ENCODE data around the gene BCL7B.
"Not testable (repeated sequence)": the region's sequence is repeated elsewhere in the genome, so short reads cannot be mapped to it uniquely, and the experiment has no call there.

Gene BCL7B

GRCh38 chr7:73565675-73566340 is 8.3 kb upstream of the BCL7B start:
- TF ChIP-seq POLR2A (IDR thresholded peaks at IDR 0.05; ENCODE audit: low read length) (no peak), GATA1 (IDR thresholded peaks at IDR 0.05; ENCODE audit: low read depth, low read length) (no peak)
- no peak for DNase-seq

- peak; percentile 15 to 54 for DNase-seq
- TF ChIP-seq POLR2A (IDR thresholded peaks at IDR 0.05; ENCODE audit: low read length) (no peak), GATA1 (IDR thresholded peaks at IDR 0.05; ENCODE audit: low read depth, low read length) (no peak)
Measured at GRCh38 chr7:73560109-73560835, 2.8 kb upstream of the BCL7B start.

GRCh38 chr7:73557108-73557396 is 438 bp downstream of the BCL7B start:
- peak; percentile 95 to 98 for DNase-seq
- TF ChIP-seq GATA1 (IDR thresholded peaks at IDR 0.05; ENCODE audit: low read depth, low read length), result no peak
- no peak for TF ChIP-seq POLR2A (IDR thresholded peaks at IDR 0.05; ENCODE audit: low read length)

- TF ChIP-seq POLR2A (IDR thresholded peaks at IDR 0.05; ENCODE audit: low read length) (no peak), GATA1 (IDR thresholded peaks at IDR 0.05; ENCODE audit: low read depth, low read length) (no peak)
- DNase-seq, result peak in 1 of 2 experiments; percentile 33
Measured at GRCh38 chr7:73556208-73557107, 1.0 kb downstream of the BCL7B start.

- TF ChIP-seq POLR2A (IDR thresholded peaks at IDR 0.05; ENCODE audit: low read length), result no peak
- TF ChIP-seq GATA1 (IDR thresholded peaks at IDR 0.05; ENCODE audit: low read depth, low read length), result no peak
- no peak for DNase-seq
Measured at GRCh38 chr7:73555411-73555982, 2.0 kb downstream of the BCL7B start.

GRCh38 chr7:73550093-73550492 is 7.4 kb downstream of the BCL7B start:
- not testable (repeated sequence) for DNase-seq

GRCh38 chr7:73549176-73549575 is 8.3 kb downstream of the BCL7B start:
- TF ChIP-seq POLR2A (IDR thresholded peaks at IDR 0.05; ENCODE audit: low read length) (no peak), GATA1 (IDR thresholded peaks at IDR 0.05; ENCODE audit: low read depth, low read length) (no peak)
- DNase-seq, result no peak

- TF ChIP-seq GATA1 (IDR thresholded peaks at IDR 0.05; ENCODE audit: low read depth, low read length) (no peak), POLR2A (IDR thresholded peaks at IDR 0.05; ENCODE audit: low read length) (no peak)
- no peak for DNase-seq
Measured at GRCh38 chr7:73547841-73548240, 9.6 kb downstream of the BCL7B start.

GRCh38 chr7:73544678-73545077 is 12.8 kb downstream of the BCL7B start:
- TF ChIP-seq POLR2A (IDR thresholded peaks at IDR 0.05; ENCODE audit: low read length), result no peak
- no peak for TF ChIP-seq GATA1 (IDR thresholded peaks at IDR 0.05; ENCODE audit: low read depth, low read length)
- no peak for DNase-seq

- DNase-seq, result no peak
- TF ChIP-seq POLR2A (IDR thresholded peaks at IDR 0.05; ENCODE audit: low read length) (no peak), GATA1 (IDR thresholded peaks at IDR 0.05; ENCODE audit: low read depth, low read length) (no peak)
Measured at GRCh38 chr7:73541722-73542121, 15.8 kb downstream of the BCL7B start.

- no peak for DNase-seq
- TF ChIP-seq POLR2A (IDR thresholded peaks at IDR 0.05; ENCODE audit: low read length) (no peak), GATA1 (IDR thresholded peaks at IDR 0.05; ENCODE audit: low read depth, low read length) (no peak)
Measured at GRCh38 chr7:73539709-73540108, 17.8 kb downstream of the BCL7B start.

GRCh38 chr7:73538510-73538909 is 19.0 kb downstream of the BCL7B start:
- DNase-seq, result not testable (repeated sequence)

GRCh38 chr7:73537051-73537450 is 20.4 kb downstream of the BCL7B start:
- no peak for TF ChIP-seq POLR2A (IDR thresholded peaks at IDR 0.05; ENCODE audit: low read length)
- TF ChIP-seq GATA1 (IDR thresholded peaks at IDR 0.05; ENCODE audit: low read depth, low read length), result no peak
- no peak for DNase-seq

- TF ChIP-seq GATA1 (IDR thresholded peaks at IDR 0.05; ENCODE audit: low read depth, low read length), result no peak
- no peak for TF ChIP-seq POLR2A (IDR thresholded peaks at IDR 0.05; ENCODE audit: low read length)
- DNase-seq, result no peak
Measured at GRCh38 chr7:73536479-73536878, 21.0 kb downstream of the BCL7B start.

- DNase-seq, result not testable (repeated sequence)
Measured at GRCh38 chr7:73535918-73536317, 21.6 kb downstream of the BCL7B start.

Data from erythroblast (primary cell).